Esophagus muscularis mucosa (tissue), 4 donors: ENCODE results near the gene MLLT3. TPM values are rescaled to one million over a fixed set of nuclear protein-coding genes. Genes with fewer than 3 reads are reported as not detected.
A peak's percentile ranks its signal among the peaks of the same experiment; 100 is the strongest.

ENCODE experiments used
- DNase-seq: peaks from one replicate; pipeline ENCODE4 v3.0.0-alpha.2; 2017; ENCODE audit errors: extremely low spot score
- H3K27ac ChIP-seq, 4 donors: fragments of 200-600 bp; sonication (generic); replicated peaks in 1 of 4; 1 replicate in 3 of 4; 2 replicates in 1 of 4; pipeline ENCODE4 v1.5.1; 2016 to 2019; ENCODE audit warnings: mild to moderate bottlenecking in 1 of 4
- H3K27me3 ChIP-seq, 4 donors: fragments of 200-600 bp; sonication (generic); one replicate each; pipeline versions ENCODE4 v1.5.1 to v1.6.0; 2016 to 2019
- H3K36me3 ChIP-seq, 4 donors: fragments of 200-600 bp; sonication (generic); one replicate each; pipeline ENCODE4 v1.5.1; 2016 to 2019
- H3K4me1 ChIP-seq, 4 donors: fragments of 200-600 bp; sonication (generic); one replicate each; pipeline ENCODE4 v1.5.1; 2016 to 2019
- H3K4me3 ChIP-seq, 4 donors: fragments of 200-600 bp; sonication (generic); 1 replicate in 2 of 4; 2 replicates in 2 of 4; pipeline ENCODE4 v1.5.1; 2016 to 2019; ENCODE audit warnings: mild to moderate bottlenecking in 4 of 4, moderate library complexity in 1 of 4
- H3K9me3 ChIP-seq, 4 donors: fragments of 200-600 bp; sonication (generic); 1 replicate in 3 of 4; 2 replicates in 1 of 4; pipeline ENCODE4 v1.5.1; 2016 to 2019
- EP300 ChIP-seq: sonication (generic); formaldehyde crosslinking; IDR thresholded peaks from one replicate; pipeline ENCODE4 v1.6.1; 2017; ENCODE audit warnings: antibody characterized with exemption
- POLR2A ChIP-seq: fragments of 450-650 bp; IDR thresholded peaks from one replicate; pipeline ENCODE4 v1.6.1; 2017; ENCODE audit warnings: antibody characterized with exemption, moderate library complexity, mild to moderate bottlenecking, low read depth
- POLR2AphosphoS5 ChIP-seq, 2 donors: sonication (generic); formaldehyde crosslinking; IDR thresholded peaks; one replicate each; pipeline ENCODE4 v1.6.1; 2017; ENCODE audit warnings: antibody characterized with exemption in 2 of 2
- WGBS: methylation state at CpG from one replicate; pipeline ENCODE4 v1.1.5; 2018; 5-methylcytosine and 5-hydroxymethylcytosine counted together
- intact Hi-C: fragments of 100-400 bp; cut with DNase I; formaldehyde crosslinking; loops from one replicate; pipeline ENCODE4 v1.15.1; 2023
- total RNA-seq, 4 donors: library from RNA; depleted of rRNA; stranded (reverse); fragments of >200 nt; gene quantifications; one replicate each; pipeline versions ENCODE4 v1.1.0 to v1.2.1, GENCODE V29; 2016
- TF ChIP-seq, protein P1 (sequence below), 3 experiments: fragments of 200-600 bp in 2 of 3; fragments of 450-650 bp in 1 of 3; sonication (generic) in 2 of 3; IDR thresholded peaks; one replicate each; pipeline ENCODE4 v1.5.1; 2017 to 2019; ENCODE audit warnings: antibody characterized with exemption in 3 of 3, mild to moderate bottlenecking in 2 of 3, moderate library complexity in 1 of 3

MLLT3 gene
- total RNA-seq, 4 donors from 2014 or later = 14.1 to 30.7 (median 18.0) TPM

- Histone ChIP-seq H3K9me3 (no peaks in the 10 kb centered on the region), H3K36me3 (no peaks in the 10 kb centered on the region), H3K4me1 (peaks cover 27 to 59% (median 43%) of the 10 kb centered on the region in 4 donors), H3K27me3 (no peaks in the 10 kb centered on the region), H3K27ac (no peak overlapping the region), H3K4me3 (no peak overlapping the region)
- intact Hi-C loops = loop anchor here (5.0 to 10.0 kb wide), 2 partner anchors 69 to 132 kb away; partner anchors contain the start of genes FOCAD and MLLT3
- TF ChIP-seq, protein P1, sequence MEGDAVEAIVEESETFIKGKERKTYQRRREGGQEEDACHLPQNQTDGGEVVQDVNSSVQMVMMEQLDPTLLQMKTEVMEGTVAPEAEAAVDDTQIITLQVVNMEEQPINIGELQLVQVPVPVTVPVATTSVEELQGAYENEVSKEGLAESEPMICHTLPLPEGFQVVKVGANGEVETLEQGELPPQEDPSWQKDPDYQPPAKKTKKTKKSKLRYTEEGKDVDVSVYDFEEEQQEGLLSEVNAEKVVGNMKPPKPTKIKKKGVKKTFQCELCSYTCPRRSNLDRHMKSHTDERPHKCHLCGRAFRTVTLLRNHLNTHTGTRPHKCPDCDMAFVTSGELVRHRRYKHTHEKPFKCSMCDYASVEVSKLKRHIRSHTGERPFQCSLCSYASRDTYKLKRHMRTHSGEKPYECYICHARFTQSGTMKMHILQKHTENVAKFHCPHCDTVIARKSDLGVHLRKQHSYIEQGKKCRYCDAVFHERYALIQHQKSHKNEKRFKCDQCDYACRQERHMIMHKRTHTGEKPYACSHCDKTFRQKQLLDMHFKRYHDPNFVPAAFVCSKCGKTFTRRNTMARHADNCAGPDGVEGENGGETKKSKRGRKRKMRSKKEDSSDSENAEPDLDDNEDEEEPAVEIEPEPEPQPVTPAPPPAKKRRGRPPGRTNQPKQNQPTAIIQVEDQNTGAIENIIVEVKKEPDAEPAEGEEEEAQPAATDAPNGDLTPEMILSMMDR (IDR thresholded peaks at IDR 0.05) = peak; percentile 28 to 45 (median 29)
- no peak for TF ChIP-seq POLR2A
- no peak for DNase-seq
- 60% methylated on average over 3 of the region's 3 CpGs for WGBS
These were observed 69.3 kb downstream of the MLLT3 start for GRCh38 chr9:20552874-20553557.

DNA sequence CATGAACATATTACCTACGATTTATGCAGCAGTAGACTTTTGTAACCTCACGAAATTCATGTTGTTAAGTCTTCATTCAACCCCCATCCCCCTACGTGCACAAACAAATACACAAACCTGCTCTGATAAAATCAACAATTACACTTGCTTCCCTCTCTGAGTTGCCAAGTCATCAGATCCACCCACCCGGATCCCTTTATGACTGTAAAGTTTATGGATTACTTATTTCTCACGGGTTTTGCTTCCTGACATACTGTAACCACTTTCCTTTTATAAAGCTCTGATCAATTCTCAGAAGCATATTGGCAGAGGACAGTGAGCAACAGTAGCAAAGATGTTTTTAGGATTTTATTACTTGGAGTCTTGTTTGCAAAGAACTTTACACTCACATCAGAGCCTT, 70.5 kb downstream of the MLLT3 start:
- Histone ChIP-seq H3K27ac (no peak overlapping the region), H3K27me3 (no peaks in the 10 kb centered on the region), H3K9me3 (no peaks in the 10 kb centered on the region), H3K36me3 (no peaks in the 10 kb centered on the region), H3K4me1 (peaks cover 21 to 53% (median 34%) of the 10 kb centered on the region in 4 donors), H3K4me3 (no peak overlapping the region)
- no peak for DNase-seq
- whole genome bisulfite sequencing = 63% methylated on average over 5 of the region's 5 CpGs
- intact Hi-C loops = loop anchor here (5.0 to 10.0 kb wide), 2 partner anchors 70 to 133 kb away; partner anchors contain the start of genes FOCAD and MLLT3
- no peak for TF ChIP-seq POLR2A
- TF ChIP-seq EP300 = no peak
- TF ChIP-seq, protein P1 (IDR thresholded peaks at IDR 0.05) = no peak
- TF ChIP-seq POLR2AphosphoS5 (IDR thresholded peaks at IDR 0.05) = no peak

DNA sequence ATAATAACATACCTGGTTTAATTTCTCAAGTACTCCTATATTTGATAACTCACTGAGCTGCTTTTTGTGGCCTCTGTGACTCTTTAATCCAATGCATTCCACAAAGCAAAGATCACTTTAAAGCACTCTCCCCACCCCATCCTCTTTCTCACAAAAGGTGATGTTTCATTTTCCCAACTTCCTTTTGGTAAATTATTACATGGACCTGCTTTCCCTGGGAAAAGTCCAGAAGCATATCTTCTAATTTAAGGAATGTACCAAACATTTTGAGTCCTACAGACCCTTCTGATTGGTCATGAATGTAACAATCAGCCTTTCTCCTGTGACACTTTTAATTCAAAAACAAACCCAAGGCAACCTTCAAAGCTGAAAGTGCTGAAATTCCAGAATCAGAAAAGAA, 71.1 kb downstream of the MLLT3 start:
- H3K4me1 ChIP-seq = peaks cover 21 to 53% (median 34%) of the 10 kb centered on the region in 4 donors
- H3K27ac ChIP-seq = no peak overlapping the region
- no peaks in the 10 kb centered on the region for H3K9me3 ChIP-seq
- H3K4me3 ChIP-seq = no peak overlapping the region
- no peaks in the 10 kb centered on the region for H3K36me3 ChIP-seq
- intact Hi-C loops = loop anchor here (5.0 to 10.0 kb wide), 2 partner anchors 71 to 134 kb away; partner anchors contain the start of genes FOCAD and MLLT3
- H3K27me3 ChIP-seq = no peaks in the 10 kb centered on the region
- no peak for TF ChIP-seq POLR2A
- no peak for DNase-seq

GRCh38 chr9:20550326-20550725, 72.0 kb downstream of the MLLT3 start:
- TF ChIP-seq, protein P1 (IDR thresholded peaks at IDR 0.05) = no peak
- TF ChIP-seq POLR2A (no peak), POLR2AphosphoS5 (IDR thresholded peaks at IDR 0.05) (no peak), EP300 (no peak)
- no peak overlapping the region for H3K4me3 ChIP-seq
- WGBS = 94% methylated on average over 4 of the region's 4 CpGs
- H3K4me1 ChIP-seq = peaks cover 21 to 47% (median 30%) of the 10 kb centered on the region in 4 donors
- DNase-seq = no peak
- H3K9me3 ChIP-seq = no peaks in the 10 kb centered on the region
- no peak overlapping the region for H3K27ac ChIP-seq
- no peaks in the 10 kb centered on the region for H3K27me3 ChIP-seq
- H3K36me3 ChIP-seq = no peaks in the 10 kb centered on the region
- intact Hi-C loops = loop anchor here (5.0 to 10.0 kb wide), 2 partner anchors 72 to 134 kb away; partner anchors contain the start of genes FOCAD and MLLT3

DNA sequence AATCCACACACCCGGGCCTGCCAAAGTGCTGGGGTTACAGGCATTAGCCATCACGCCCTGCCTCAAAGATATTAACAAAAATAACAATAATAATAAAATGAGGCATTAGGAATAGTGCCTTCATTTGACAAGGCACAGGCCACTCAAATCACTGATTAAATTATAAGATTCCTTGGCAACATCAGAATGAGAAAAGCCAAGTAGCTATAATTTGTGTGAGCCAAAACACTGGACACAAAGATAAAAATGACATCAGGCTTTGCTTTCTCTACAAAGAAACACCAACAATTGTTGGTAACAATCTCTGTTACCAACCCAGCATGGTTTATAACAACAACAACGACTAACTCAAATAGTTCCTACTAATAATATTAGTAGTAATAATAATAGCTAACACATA, 73.2 kb downstream of the MLLT3 start:
- intact Hi-C loops = no loop called here
- TF ChIP-seq EP300 = no peak
- TF ChIP-seq POLR2A = no peak
- no peak overlapping the region for H3K27ac ChIP-seq
- no peak overlapping the region for H3K4me3 ChIP-seq
- H3K27me3 ChIP-seq = no peaks in the 10 kb centered on the region
- DNase-seq = no peak
- H3K9me3 ChIP-seq = no peaks in the 10 kb centered on the region
- peaks cover 20 to 40% (median 26%) of the 10 kb centered on the region in 4 donors for H3K4me1 ChIP-seq
- no peaks in the 10 kb centered on the region for H3K36me3 ChIP-seq
- 90% methylated on average over 3 of the region's 3 CpGs for WGBS
